ENCODE data around the gene C10orf95. TPM values are rescaled to one million over a fixed set of nuclear protein-coding genes. Genes with fewer than 3 reads are reported as not detected.

The C10orf95 gene
- total and polyA plus RNA-seq, 2 of the 13 experiments (the other 11 are each of a cell fraction or from before 2014, with no cell fraction given): 0.05 to 0.07 TPM

DNA sequence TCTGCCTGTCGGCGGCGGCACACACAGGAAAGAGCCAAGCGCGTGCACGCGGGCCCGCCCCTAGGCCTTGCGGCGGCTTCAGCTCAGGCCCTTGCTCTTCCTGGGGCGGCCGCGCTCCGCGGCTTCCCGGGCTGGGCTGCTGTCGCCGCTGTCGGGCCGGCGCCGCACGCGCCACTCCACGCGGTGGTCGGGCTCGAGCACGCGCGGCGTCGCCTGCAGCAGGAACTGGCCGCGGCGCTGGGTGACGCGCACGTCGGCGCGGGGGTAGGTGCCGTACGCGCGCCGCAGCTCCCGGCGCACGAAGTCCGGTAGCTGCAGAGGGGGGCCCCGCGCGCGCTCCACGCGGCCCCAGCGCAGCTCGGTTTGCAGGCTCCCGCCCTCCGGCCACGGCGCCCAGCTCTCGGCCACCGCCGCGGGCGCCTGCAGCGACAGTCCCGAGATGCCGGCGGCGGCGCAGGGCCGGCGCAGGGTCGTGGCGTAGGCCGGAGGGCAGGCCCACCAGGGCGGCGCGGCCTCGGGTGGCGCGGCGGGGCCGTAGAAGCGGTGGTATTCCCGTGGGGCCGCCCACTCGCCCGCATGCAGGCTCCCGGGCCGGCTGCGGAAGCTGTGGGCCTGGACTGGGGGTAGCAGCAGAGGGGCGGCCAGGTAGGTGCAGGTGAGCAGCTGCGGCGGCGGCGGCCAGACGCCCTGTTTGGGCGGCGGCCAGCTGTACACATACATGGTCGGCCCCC, 804 bp downstream of the C10orf95 start (continued):
- TF ChIP-seq HNRNPK (IDR thresholded peaks at IDR 0.05; ENCODE audit: low read depth, low read length, poor library complexity, severe bottlenecking) (no peak), ZFP37 (CRISPR knock-in tag; IDR thresholded peaks at IDR 0.05; ENCODE audit: borderline replicate concordance) (no peak), FOSL2 (CRISPR knock-in tag; IDR thresholded peaks at IDR 0.05) (0 out of 2 replicates have a peak, but pooled peaks have one; percentile 4), ZNF121 (CRISPR knock-in tag; IDR thresholded peaks at IDR 0.05) (no peak; the same call in 1 of the 2 replicates), CHD2 (IDR thresholded peaks at IDR 0.05; ENCODE audit: low read depth, low read length) (no peak), TGIF2 (CRISPR knock-in tag; IDR thresholded peaks at IDR 0.05) (no peak), HOXA3 (CRISPR knock-in tag; IDR thresholded peaks at IDR 0.05) (peak; percentile 88), ZNF282 (IDR thresholded peaks at IDR 0.05; ENCODE audit: partially characterized antibody) (no peak), KDM2A (CRISPR knock-in tag; IDR thresholded peaks at IDR 0.05; ENCODE audit: borderline replicate concordance, low read depth) (peak; percentile 30; the same call in 1 of the 2 replicates), IRF2 (CRISPR knock-in tag; IDR thresholded peaks at IDR 0.05) (0 out of 2 replicates have a peak, but pooled peaks have one; percentile 17), PCBP2 (optimal IDR thresholded peaks at IDR 0.05; ENCODE audit: low read depth, low read length, poor library complexity, severe bottlenecking) (no peak), MAZ (IDR thresholded peaks at IDR 0.05; ENCODE audit: borderline replicate concordance, low read depth, low read length) (0 out of 2 replicates have a peak, but pooled peaks have one; percentile 20), MAZ (CRISPR knock-in tag; IDR thresholded peaks at IDR 0.05; ENCODE audit: low read depth) (peak; percentile 94), ZNF264 (CRISPR knock-in tag; IDR thresholded peaks at IDR 0.05) (no peak), ZNF235 (CRISPR knock-in tag; IDR thresholded peaks at IDR 0.05; ENCODE audit: borderline replicate concordance) (no peak), KLF6 (CRISPR knock-in tag; IDR thresholded peaks at IDR 0.05) (peak; percentile 45; the same call in 1 of the 2 replicates), ZZZ3 (CRISPR knock-in tag; IDR thresholded peaks at IDR 0.05; ENCODE audit: borderline replicate concordance) (0 out of 2 replicates have a peak, but pooled peaks have one; percentile 26), KAT8 (CRISPR knock-in tag; IDR thresholded peaks at IDR 0.05) (peak; percentile 11; the same call in 1 of the 2 replicates)
- TF ChIP-seq, protein P1, sequence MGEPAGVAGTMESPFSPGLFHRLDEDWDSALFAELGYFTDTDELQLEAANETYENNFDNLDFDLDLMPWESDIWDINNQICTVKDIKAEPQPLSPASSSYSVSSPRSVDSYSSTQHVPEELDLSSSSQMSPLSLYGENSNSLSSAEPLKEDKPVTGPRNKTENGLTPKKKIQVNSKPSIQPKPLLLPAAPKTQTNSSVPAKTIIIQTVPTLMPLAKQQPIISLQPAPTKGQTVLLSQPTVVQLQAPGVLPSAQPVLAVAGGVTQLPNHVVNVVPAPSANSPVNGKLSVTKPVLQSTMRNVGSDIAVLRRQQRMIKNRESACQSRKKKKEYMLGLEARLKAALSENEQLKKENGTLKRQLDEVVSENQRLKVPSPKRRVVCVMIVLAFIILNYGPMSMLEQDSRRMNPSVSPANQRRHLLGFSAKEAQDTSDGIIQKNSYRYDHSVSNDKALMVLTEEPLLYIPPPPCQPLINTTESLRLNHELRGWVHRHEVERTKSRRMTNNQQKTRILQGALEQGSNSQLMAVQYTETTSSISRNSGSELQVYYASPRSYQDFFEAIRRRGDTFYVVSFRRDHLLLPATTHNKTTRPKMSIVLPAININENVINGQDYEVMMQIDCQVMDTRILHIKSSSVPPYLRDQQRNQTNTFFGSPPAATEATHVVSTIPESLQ (CRISPR knock-in tag; conservative IDR thresholded peaks at IDR 0.05): no peak
- TF ChIP-seq, protein P2, sequence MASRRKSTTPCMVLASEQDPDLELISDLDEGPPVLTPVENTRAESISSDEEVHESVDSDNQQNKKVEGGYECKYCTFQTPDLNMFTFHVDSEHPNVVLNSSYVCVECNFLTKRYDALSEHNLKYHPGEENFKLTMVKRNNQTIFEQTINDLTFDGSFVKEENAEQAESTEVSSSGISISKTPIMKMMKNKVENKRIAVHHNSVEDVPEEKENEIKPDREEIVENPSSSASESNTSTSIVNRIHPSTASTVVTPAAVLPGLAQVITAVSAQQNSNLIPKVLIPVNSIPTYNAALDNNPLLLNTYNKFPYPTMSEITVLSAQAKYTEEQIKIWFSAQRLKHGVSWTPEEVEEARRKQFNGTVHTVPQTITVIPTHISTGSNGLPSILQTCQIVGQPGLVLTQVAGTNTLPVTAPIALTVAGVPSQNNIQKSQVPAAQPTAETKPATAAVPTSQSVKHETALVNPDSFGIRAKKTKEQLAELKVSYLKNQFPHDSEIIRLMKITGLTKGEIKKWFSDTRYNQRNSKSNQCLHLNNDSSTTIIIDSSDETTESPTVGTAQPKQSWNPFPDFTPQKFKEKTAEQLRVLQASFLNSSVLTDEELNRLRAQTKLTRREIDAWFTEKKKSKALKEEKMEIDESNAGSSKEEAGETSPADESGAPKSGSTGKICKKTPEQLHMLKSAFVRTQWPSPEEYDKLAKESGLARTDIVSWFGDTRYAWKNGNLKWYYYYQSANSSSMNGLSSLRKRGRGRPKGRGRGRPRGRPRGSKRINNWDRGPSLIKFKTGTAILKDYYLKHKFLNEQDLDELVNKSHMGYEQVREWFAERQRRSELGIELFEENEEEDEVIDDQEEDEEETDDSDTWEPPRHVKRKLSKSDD (CRISPR knock-in tag; IDR thresholded peaks at IDR 0.05; ENCODE audit: low read depth): peak; percentile 48; the same call in 1 of the 2 replicates
- TF ChIP-seq, protein P3, sequence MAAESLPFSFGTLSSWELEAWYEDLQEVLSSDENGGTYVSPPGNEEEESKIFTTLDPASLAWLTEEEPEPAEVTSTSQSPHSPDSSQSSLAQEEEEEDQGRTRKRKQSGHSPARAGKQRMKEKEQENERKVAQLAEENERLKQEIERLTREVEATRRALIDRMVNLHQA (CRISPR knock-in tag; IDR thresholded peaks at IDR 0.05): no peak
- TF ChIP-seq, protein P4, sequence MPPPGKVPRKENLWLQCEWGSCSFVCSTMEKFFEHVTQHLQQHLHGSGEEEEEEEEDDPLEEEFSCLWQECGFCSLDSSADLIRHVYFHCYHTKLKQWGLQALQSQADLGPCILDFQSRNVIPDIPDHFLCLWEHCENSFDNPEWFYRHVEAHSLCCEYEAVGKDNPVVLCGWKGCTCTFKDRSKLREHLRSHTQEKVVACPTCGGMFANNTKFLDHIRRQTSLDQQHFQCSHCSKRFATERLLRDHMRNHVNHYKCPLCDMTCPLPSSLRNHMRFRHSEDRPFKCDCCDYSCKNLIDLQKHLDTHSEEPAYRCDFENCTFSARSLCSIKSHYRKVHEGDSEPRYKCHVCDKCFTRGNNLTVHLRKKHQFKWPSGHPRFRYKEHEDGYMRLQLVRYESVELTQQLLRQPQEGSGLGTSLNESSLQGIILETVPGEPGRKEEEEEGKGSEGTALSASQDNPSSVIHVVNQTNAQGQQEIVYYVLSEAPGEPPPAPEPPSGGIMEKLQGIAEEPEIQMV (CRISPR knock-in tag; IDR thresholded peaks at IDR 0.05; ENCODE audit: low read depth): peak; percentile 77; the same call in 1 of the 2 replicates
